IPS-15b (cell line): ENCODE data around the gene CEACAM21.

ENCODE experiments used
- H3K27me3 ChIP-seq: one replicate; pipeline ENCODE4 v1.6.1; 2013; ENCODE audit warnings: low read length; ENCODE audit not compliant: control insufficient read depth, insufficient read depth
- H3K36me3 ChIP-seq: one replicate; pipeline ENCODE4 v1.6.1; 2013; ENCODE audit warnings: low read length; ENCODE audit not compliant: control insufficient read depth, insufficient read depth
- H3K4me1 ChIP-seq: one replicate; pipeline ENCODE4 v1.6.1; 2013; ENCODE audit warnings: mild to moderate bottlenecking, low read length; ENCODE audit not compliant: control insufficient read depth, insufficient read depth
- H3K4me3 ChIP-seq: one replicate; pipeline ENCODE4 v1.5.1; 2013; ENCODE audit warnings: low read depth, low read length
- H3K9ac ChIP-seq: one replicate; pipeline ENCODE4 v1.6.1; 2013; ENCODE audit warnings: low read depth, mild to moderate bottlenecking, low read length
- H3K9me3 ChIP-seq: one replicate; pipeline ENCODE4 v1.6.1; 2013; ENCODE audit warnings: mild to moderate bottlenecking, low read length; ENCODE audit not compliant: control insufficient read depth, insufficient read depth

The CEACAM21 gene

GRCh38 chr19:41607668-41608067, 31.7 kb downstream of the CEACAM21 start:
- no peak overlapping the region for H3K9ac ChIP-seq
- H3K4me1 ChIP-seq = no peaks in the 10 kb centered on the region
- peaks cover 69% of the 10 kb centered on the region for H3K27me3 ChIP-seq
- no peaks in the 10 kb centered on the region for H3K36me3 ChIP-seq
- H3K4me3 ChIP-seq = no peak overlapping the region
- no peaks in the 10 kb centered on the region for H3K9me3 ChIP-seq

GRCh38 chr19:41610789-41611188, 34.8 kb downstream of the CEACAM21 start:
- no peaks in the 10 kb centered on the region for H3K36me3 ChIP-seq
- H3K9me3 ChIP-seq = no peaks in the 10 kb centered on the region
- peaks cover 40% of the 10 kb centered on the region for H3K27me3 ChIP-seq
- H3K4me1 ChIP-seq = no peaks in the 10 kb centered on the region
- H3K4me3 ChIP-seq = no peak overlapping the region
- H3K9ac ChIP-seq = no peak overlapping the region

- Histone ChIP-seq H3K9me3 (no peaks in the 10 kb centered on the region), H3K4me1 (no peaks in the 10 kb centered on the region), H3K9ac (no peak overlapping the region)
Measured at GRCh38 chr19:41612483-41612882, 36.5 kb downstream of the CEACAM21 start.

GRCh38 chr19:41615207-41615606, 39.2 kb downstream of the CEACAM21 start:
- H3K36me3 ChIP-seq = no peaks in the 10 kb centered on the region
- no peak overlapping the region for H3K4me3 ChIP-seq
- H3K9ac ChIP-seq = no peak overlapping the region
- H3K27me3 ChIP-seq = peaks cover 11% of the 10 kb centered on the region
- H3K4me1 ChIP-seq = no peaks in the 10 kb centered on the region
- no peaks in the 10 kb centered on the region for H3K9me3 ChIP-seq

More at GRCh38 chr19:41612483-41612882, 36.5 kb downstream of the CEACAM21 start:
- Histone ChIP-seq H3K4me3 (no peak overlapping the region), H3K36me3 (no peaks in the 10 kb centered on the region), H3K27me3 (peaks cover 27% of the 10 kb centered on the region)

GRCh38 chr19:41616792-41617621, 41.0 kb downstream of the CEACAM21 start:
- Histone ChIP-seq H3K9ac (no peak overlapping the region), H3K4me1 (no peaks in the 10 kb centered on the region), H3K9me3 (no peaks in the 10 kb centered on the region), H3K36me3 (no peaks in the 10 kb centered on the region), H3K27me3 (peaks cover 2% of the 10 kb centered on the region), H3K4me3 (no peak overlapping the region)

- Histone ChIP-seq H3K36me3 (no peaks in the 10 kb centered on the region), H3K9ac (no peak overlapping the region), H3K4me3 (no peak overlapping the region), H3K9me3 (no peaks in the 10 kb centered on the region), H3K4me1 (no peaks in the 10 kb centered on the region), H3K27me3 (peaks cover 4% of the 10 kb centered on the region)
Measured at GRCh38 chr19:41617941-41618730, 42.2 kb downstream of the CEACAM21 start.

GRCh38 chr19:41619018-41619556, 43.1 kb downstream of the CEACAM21 start:
- H3K4me1 ChIP-seq = no peaks in the 10 kb centered on the region
- H3K27me3 ChIP-seq = peaks cover 4% of the 10 kb centered on the region
- no peak overlapping the region for H3K9ac ChIP-seq
- H3K4me3 ChIP-seq = no peak overlapping the region
- no peaks in the 10 kb centered on the region for H3K36me3 ChIP-seq
- H3K9me3 ChIP-seq = no peaks in the 10 kb centered on the region

- Histone ChIP-seq H3K4me1 (no peaks in the 10 kb centered on the region), H3K9ac (no peak overlapping the region), H3K4me3 (no peak overlapping the region), H3K36me3 (no peaks in the 10 kb centered on the region), H3K9me3 (no peaks in the 10 kb centered on the region), H3K27me3 (peaks cover 4% of the 10 kb centered on the region)
Measured at GRCh38 chr19:41620171-41620570, 44.2 kb downstream of the CEACAM21 start.

GRCh38 chr19:41621226-41621625, 45.3 kb downstream of the CEACAM21 start:
- H3K9me3 ChIP-seq = no peaks in the 10 kb centered on the region
- H3K27me3 ChIP-seq = peaks cover 4% of the 10 kb centered on the region
- no peak overlapping the region for H3K9ac ChIP-seq
- H3K36me3 ChIP-seq = no peaks in the 10 kb centered on the region
- no peak overlapping the region for H3K4me3 ChIP-seq
- no peaks in the 10 kb centered on the region for H3K4me1 ChIP-seq

- Histone ChIP-seq H3K36me3 (no peaks in the 10 kb centered on the region), H3K27me3 (peaks cover 4% of the 10 kb centered on the region), H3K4me1 (no peaks in the 10 kb centered on the region), H3K9me3 (no peaks in the 10 kb centered on the region), H3K4me3 (no peak overlapping the region), H3K9ac (no peak overlapping the region)
Measured at GRCh38 chr19:41621654-41622053, 45.7 kb downstream of the CEACAM21 start.

GRCh38 chr19:41623360-41623759, 47.4 kb downstream of the CEACAM21 start:
- no peak overlapping the region for H3K9ac ChIP-seq
- H3K9me3 ChIP-seq = no peaks in the 10 kb centered on the region
- H3K27me3 ChIP-seq = peaks cover 2% of the 10 kb centered on the region
- H3K4me3 ChIP-seq = no peak overlapping the region
- H3K4me1 ChIP-seq = no peaks in the 10 kb centered on the region
- no peaks in the 10 kb centered on the region for H3K36me3 ChIP-seq
